Measurements from ENCODE around the gene CACNA1I. TPM values are rescaled to one million over a fixed set of nuclear protein-coding genes. Genes with fewer than 3 reads are reported as not detected.

The CACNA1I gene
- total RNA-seq, 1 donor from 2014 or later: 0.06 TPM

- no peak for DNase-seq (ENCODE audit: low read depth)
- H3K4me3 ChIP-seq (ENCODE audit: low read depth, low read length): no peak overlapping the region
- no peak for TF ChIP-seq CTCF (conservative IDR thresholded peaks at IDR 0.05; ENCODE audit: low read depth, low read length)
Measured at GRCh38 chr22:39685336-39686177, 115.0 kb downstream of the CACNA1I start.

DNA sequence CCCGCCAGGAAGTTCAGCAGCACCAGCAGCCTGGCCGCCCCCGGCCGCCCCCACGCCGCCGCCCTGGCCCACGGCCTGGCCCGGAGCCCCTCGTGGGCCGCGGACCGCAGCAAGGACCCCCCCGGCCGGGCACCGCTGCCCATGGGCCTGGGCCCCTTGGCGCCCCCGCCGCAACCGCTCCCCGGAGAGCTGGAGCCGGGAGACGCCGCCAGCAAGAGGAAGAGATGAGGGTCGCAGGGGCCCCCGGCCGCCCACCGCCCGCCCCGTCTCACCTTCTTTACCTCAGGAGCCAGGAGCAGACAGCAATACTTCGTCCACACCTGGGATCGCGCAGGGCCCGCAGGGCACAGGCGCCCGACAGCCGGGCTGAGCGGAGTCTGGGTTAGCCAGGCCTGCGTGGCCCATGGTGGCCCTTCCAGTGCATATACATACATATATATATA is 115.6 kb downstream of the CACNA1I start:
- TF ChIP-seq CTCF (conservative IDR thresholded peaks at IDR 0.05; ENCODE audit: low read depth, low read length): no peak
- no peak for DNase-seq (ENCODE audit: low read depth)
- H3K4me3 ChIP-seq (ENCODE audit: low read depth, low read length): no peak overlapping the region

- DNase-seq (ENCODE audit: low read depth): no peak
- no peak overlapping the region for H3K4me3 ChIP-seq (ENCODE audit: low read depth, low read length)
- TF ChIP-seq CTCF (conservative IDR thresholded peaks at IDR 0.05; ENCODE audit: low read depth, low read length): no peak
Measured at GRCh38 chr22:39686776-39687525, 116.4 kb downstream of the CACNA1I start.

- no peak for DNase-seq (ENCODE audit: low read depth)
- no peak overlapping the region for H3K4me3 ChIP-seq (ENCODE audit: low read depth, low read length)
- no peak for TF ChIP-seq CTCF (conservative IDR thresholded peaks at IDR 0.05; ENCODE audit: low read depth, low read length)
Measured at GRCh38 chr22:39688186-39688785, 117.7 kb downstream of the CACNA1I start.

GRCh38 chr22:39689421-39689820 is 118.9 kb downstream of the CACNA1I start:
- H3K4me3 ChIP-seq (ENCODE audit: low read depth, low read length): no peak overlapping the region
- no peak for TF ChIP-seq CTCF (conservative IDR thresholded peaks at IDR 0.05; ENCODE audit: low read depth, low read length)
- no peak for DNase-seq (ENCODE audit: low read depth)

DNA sequence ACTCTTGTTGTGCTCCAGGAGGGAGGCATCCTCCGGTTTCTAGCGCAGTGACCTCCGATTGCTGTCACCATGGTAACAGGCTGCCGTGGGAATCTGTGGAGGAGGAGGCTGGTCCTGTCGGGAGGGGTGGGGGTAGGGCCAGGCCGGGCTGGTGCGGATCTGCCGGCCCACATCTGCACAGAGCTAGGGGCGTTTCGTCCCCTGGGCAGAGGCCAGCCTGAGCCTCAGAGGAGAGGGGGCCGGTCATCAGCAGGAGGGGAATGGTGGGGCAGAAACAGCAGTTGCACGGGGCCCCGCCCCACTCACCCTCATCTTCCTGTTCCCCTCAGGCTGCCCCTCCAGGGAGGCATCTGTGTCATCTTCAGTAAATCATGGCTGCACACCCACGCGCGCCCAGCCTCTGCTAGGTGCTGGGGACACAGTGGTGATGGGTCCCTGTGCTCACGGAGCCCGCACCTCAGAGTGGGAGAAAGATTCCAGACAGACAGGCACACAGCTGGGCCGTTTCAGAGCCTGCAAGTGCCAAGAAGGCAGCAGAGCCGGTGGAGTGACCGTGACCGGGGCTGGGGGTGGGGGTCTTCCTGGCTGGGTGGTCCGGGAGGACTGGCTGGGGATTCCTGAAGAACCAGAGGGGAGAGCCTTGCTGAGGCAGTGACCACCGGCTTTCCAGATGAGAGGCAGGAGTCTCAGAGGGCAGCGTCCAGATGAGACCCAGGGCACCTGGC is 120.5 kb downstream of the CACNA1I start:
- H3K4me3 ChIP-seq (ENCODE audit: low read depth, low read length): no peak overlapping the region
- no peak for DNase-seq (ENCODE audit: low read depth)
- no peak for TF ChIP-seq CTCF (conservative IDR thresholded peaks at IDR 0.05; ENCODE audit: low read depth, low read length)
